ENCODE measurements around the gene PRXL2A. TPM values are rescaled to one million over a fixed set of nuclear protein-coding genes. Genes with fewer than 3 reads are reported as not detected.
"Not testable (repeated sequence)": the region's sequence is repeated elsewhere in the genome, so short reads cannot be mapped to it uniquely, and the experiment has no call there.

Gene PRXL2A
- polyA plus RNA-seq, 6 donors from 2014 or later: 2.5 to 13.9 (median 8.3) TPM

- H3K4me1 Mint-ChIP-seq: peaks cover 6 to 12% (median 9%) of the 10 kb centered on the region in 3 donors
- no peaks in the 10 kb centered on the region for H3K27me3 Mint-ChIP-seq
- no peak overlapping the region for H3K4me3 Mint-ChIP-seq
- no peak for DNase-seq
- no peaks in the 10 kb centered on the region for H3K36me3 Mint-ChIP-seq
- H3K27ac Mint-ChIP-seq: peak overlapping the region in 1 of 6 donors; percentile 64
- no peaks in the 10 kb centered on the region for H3K9me3 Mint-ChIP-seq
- no peak for ATAC-seq (ENCODE audit: low read depth in 2 of 2)
Observed at GRCh38 chr10:80414142-80414895, 6.0 kb downstream of the PRXL2A start.

DNA sequence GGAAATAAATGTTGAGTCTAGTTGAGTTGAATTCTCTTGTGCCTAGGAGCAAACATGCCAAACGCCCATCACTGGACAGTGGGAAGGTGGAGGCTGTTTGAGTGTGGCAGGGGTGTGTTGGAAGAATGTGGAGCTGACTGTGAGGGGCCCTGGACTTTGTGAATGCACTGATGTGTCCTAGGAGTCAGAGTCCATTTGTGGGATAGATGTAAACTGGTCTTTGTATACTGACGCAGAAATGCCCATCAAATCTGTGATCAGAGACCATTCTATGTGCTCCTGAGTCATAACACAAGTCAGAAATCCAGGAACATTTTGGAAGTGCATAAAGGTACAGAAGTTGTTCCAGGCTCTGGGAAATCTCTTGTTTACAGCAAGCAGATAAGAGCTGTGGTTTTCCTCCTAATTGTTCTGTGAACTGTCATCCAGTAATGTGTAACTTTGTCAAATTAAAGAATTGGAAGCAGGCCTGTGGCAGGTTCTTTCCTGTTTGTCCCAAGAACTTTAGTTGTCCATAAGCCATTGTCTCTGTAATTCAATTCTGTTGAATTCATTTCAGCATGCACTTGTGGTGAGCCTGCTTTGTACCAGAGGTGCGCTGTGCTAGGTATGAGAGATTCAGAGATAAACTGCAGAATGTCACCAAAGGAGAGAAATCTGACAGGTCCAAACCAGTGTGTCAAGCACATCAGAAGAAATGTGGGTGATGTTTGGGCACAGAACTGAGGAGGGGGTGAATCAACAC, 7.6 kb downstream of the PRXL2A start:
- peak overlapping the region in 1 of 6 donors; percentile 53 for H3K27ac Mint-ChIP-seq
- ATAC-seq (ENCODE audit: low read depth in 2 of 2): no peak
- H3K9me3 Mint-ChIP-seq: no peaks in the 10 kb centered on the region
- no peak for DNase-seq
- no peaks in the 10 kb centered on the region for H3K27me3 Mint-ChIP-seq
- no peaks in the 10 kb centered on the region for H3K36me3 Mint-ChIP-seq
- peaks cover 14 to 17% (median 15%) of the 10 kb centered on the region in 3 donors for H3K4me1 Mint-ChIP-seq
- peak overlapping the region in 1 of 8 donors; percentile 48 for H3K4me3 Mint-ChIP-seq

- Mint-ChIP-seq H3K36me3 (no peaks in the 10 kb centered on the region), H3K27me3 (no peaks in the 10 kb centered on the region), H3K4me1 (peaks cover 21 to 24% (median 21%) of the 10 kb centered on the region in 3 donors), H3K4me3 (no peak overlapping the region), H3K9me3 (no peaks in the 10 kb centered on the region), H3K27ac (peak overlapping the region in 2 of 6 donors; percentile 16 to 55)
- DNase-seq: no peak
- no peak for ATAC-seq (ENCODE audit: low read depth in 2 of 2)
Observed at GRCh38 chr10:80416479-80417098, 8.2 kb downstream of the PRXL2A start.

DNA sequence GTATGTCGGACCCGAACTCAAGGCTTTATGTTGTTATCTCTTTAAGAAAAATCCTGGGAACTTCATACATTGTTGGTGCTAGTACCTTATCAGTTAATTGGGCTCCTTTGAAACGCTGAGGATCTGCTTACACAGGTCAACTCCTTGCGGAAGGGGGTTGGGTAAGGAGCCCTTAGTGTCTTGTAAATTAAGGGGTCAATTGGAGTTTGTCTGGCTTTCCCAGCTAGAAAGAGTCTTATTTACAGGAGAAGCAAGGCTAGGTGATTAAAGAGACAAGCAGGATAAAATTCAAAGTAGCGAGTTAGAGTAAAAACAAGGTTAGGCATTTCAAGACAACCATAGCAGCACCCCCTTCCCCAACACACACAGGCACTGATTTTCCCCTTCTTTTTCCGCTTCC, 8.9 kb downstream of the PRXL2A start:
- not testable (repeated sequence) for H3K27me3 Mint-ChIP-seq; H3K4me3 Mint-ChIP-seq; H3K36me3 Mint-ChIP-seq; ATAC-seq (ENCODE audit: low read depth in 2 of 2); H3K9me3 Mint-ChIP-seq; DNase-seq
- Mint-ChIP-seq H3K27ac (peak overlapping the region in 1 of 6 donors; percentile 33), H3K4me1 (peaks cover 27 to 31% (median 28%) of the 10 kb centered on the region in 3 donors)

DNA sequence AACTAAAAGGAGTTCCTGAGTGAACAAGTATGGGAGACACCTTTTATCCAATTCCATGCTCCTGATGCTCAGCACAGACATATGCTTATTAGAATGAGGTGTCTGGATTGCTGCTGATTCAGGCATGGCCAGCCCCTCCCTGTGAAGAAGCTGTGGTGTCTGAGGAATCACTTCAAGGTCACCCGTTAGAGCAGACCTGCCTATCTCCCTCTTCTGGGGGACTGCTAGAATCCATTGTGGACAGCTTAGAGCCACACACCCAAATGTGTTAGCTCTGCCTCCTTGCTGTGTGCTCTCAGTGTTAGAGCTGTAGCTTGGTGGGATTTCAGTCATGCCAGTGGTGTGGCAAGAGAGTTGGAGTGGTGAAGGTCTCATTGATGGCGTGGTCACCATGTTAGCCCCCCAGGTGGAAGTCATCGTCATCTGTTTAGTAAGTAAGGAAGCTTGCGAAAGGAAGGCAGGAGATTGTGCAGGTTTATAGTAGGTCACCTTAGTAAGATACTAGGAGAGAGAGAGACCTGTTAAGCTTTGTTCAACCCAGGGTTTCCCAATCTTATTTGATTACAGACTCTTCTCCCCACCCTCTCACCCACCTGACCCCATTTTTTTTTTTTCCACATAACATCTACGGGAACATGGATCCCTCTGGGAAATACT, 12.8 kb downstream of the PRXL2A start:
- ATAC-seq (ENCODE audit: low read depth in 2 of 2) (no peak), DNase-seq (no peak)
- peak overlapping the region in 3 of 6 donors; percentile 1 to 13 (median 5) for H3K27ac Mint-ChIP-seq
- H3K27me3 Mint-ChIP-seq: no peaks in the 10 kb centered on the region
- peaks cover 0 to 5% of the 10 kb centered on the region in 2 donors for H3K36me3 Mint-ChIP-seq
- H3K4me3 Mint-ChIP-seq: peak overlapping the region in 5 of 8 donors; percentile 7 to 63 (median 50)
- peaks cover 33 to 36% (median 34%) of the 10 kb centered on the region in 3 donors for H3K4me1 Mint-ChIP-seq
- no peaks in the 10 kb centered on the region for H3K9me3 Mint-ChIP-seq

GRCh38 chr10:80421707-80422536, 13.6 kb downstream of the PRXL2A start:
- DNase-seq: peak; percentile 31
- Mint-ChIP-seq H3K4me3 (peak overlapping the region in 6 of 8 donors; percentile 4 to 63 (median 43)), H3K9me3 (no peaks in the 10 kb centered on the region), H3K36me3 (peaks cover 0 to 5% of the 10 kb centered on the region in 2 donors), H3K4me1 (peaks cover 33 to 36% (median 34%) of the 10 kb centered on the region in 3 donors), H3K27me3 (no peaks in the 10 kb centered on the region), H3K27ac (peak overlapping the region in 4 of 6 donors; percentile 1 to 68 (median 18))
- peak; percentile 91 to 95 for ATAC-seq (ENCODE audit: low read depth in 2 of 2)

DNA sequence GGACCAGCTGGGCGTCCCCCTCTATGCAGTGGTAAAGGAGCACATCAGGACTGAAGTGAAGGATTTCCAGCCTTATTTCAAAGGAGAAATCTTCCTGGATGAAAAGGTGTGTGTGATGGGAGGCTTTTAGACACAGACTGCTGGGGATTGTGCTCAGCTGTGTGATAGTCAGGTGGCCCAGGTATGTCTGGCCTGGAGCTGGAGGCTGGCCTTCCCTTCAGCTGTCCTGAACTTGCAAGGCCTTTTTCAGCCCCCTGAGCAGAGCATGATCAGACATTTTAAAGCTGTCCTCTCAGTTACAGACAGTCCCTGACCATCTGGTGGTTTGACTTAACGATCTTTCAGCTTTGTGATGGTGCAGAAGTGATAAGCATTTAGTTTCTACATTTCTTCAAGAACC, 17.6 kb downstream of the PRXL2A start:
- Mint-ChIP-seq H3K27ac (no peak overlapping the region), H3K9me3 (no peaks in the 10 kb centered on the region), H3K27me3 (no peaks in the 10 kb centered on the region), H3K4me1 (peaks cover 21 to 29% (median 21%) of the 10 kb centered on the region in 3 donors), H3K36me3 (peaks cover 10 to 24% of the 10 kb centered on the region in 2 donors), H3K4me3 (no peak overlapping the region)
- DNase-seq (no peak), ATAC-seq (ENCODE audit: low read depth in 2 of 2) (no peak)

GRCh38 chr10:80427541-80427940, 19.2 kb downstream of the PRXL2A start:
- H3K4me1 Mint-ChIP-seq: peaks cover 4 to 12% (median 5%) of the 10 kb centered on the region in 3 donors
- H3K27ac Mint-ChIP-seq: peak overlapping the region in 2 of 6 donors; percentile 8 to 62
- no peaks in the 10 kb centered on the region for H3K27me3 Mint-ChIP-seq
- H3K4me3 Mint-ChIP-seq: no peak overlapping the region
- peaks cover 10 to 24% of the 10 kb centered on the region in 2 donors for H3K36me3 Mint-ChIP-seq
- no peak for DNase-seq
- no peaks in the 10 kb centered on the region for H3K9me3 Mint-ChIP-seq
- ATAC-seq (ENCODE audit: low read depth in 2 of 2): no peak

DNA sequence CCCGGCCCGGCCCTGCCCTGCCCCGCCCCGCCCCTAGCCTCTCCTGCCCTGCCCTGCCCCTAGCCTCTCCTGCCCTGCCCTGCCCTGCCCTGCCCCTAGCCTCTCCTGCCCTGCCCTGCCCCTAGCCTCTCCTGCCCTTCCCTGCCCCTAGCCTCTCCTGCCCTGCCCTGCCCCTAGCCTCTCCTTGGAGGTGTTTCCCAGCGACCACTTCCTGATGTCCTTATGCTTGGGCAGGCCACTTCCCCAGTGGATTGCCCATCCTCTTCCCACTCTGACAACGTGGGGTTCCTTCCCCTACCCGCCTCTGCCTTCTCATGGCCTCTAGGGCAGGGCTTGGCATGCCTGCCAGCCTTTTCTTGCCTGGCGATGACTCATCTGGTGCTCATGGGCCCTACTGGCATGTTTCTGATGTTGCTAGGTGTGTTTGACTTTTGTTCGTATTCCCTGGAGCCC, 21.2 kb downstream of the PRXL2A start:
- ATAC-seq (ENCODE audit: low read depth in 2 of 2) (no peak), DNase-seq (no peak)
- H3K36me3 Mint-ChIP-seq: peaks cover 10 to 24% of the 10 kb centered on the region in 2 donors
- no peaks in the 10 kb centered on the region for H3K9me3 Mint-ChIP-seq
- no peaks in the 10 kb centered on the region for H3K27me3 Mint-ChIP-seq
- no peak overlapping the region for H3K27ac Mint-ChIP-seq
- no peak overlapping the region for H3K4me3 Mint-ChIP-seq
- H3K4me1 Mint-ChIP-seq: peaks cover 0 to 4% (median 0%) of the 10 kb centered on the region in 3 donors

DNA sequence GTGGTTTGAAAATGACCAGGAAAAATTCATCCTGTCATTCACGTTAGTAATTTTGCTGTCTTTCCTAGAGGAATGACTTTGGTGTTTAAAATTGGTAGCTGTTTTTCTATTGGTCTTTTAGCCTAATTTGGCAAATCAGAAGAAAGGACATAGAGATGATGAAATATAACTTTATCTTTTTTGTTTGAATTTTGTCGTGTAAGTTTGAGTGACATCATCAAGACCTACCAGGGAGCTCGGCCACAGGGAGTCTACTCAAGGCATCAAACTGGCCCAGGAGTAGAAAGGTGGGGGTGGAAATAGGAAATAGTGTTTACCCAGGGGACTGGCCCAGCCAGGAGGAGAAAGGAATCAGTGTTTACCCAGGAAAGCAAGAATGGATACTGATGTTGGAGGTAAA, 24.8 kb downstream of the PRXL2A start:
- ATAC-seq (ENCODE audit: low read depth in 2 of 2) (no peak), DNase-seq (no peak)
- H3K4me1 Mint-ChIP-seq: peaks cover 0 to 7% (median 0%) of the 10 kb centered on the region in 3 donors
- no peaks in the 10 kb centered on the region for H3K9me3 Mint-ChIP-seq
- H3K27ac Mint-ChIP-seq: no peak overlapping the region
- peak overlapping the region in 1 of 8 donors; percentile 1 for H3K4me3 Mint-ChIP-seq
- H3K27me3 Mint-ChIP-seq: peaks cover 0 to 12% (median 4%) of the 10 kb centered on the region in 3 donors
- H3K36me3 Mint-ChIP-seq: peaks cover 5 to 13% of the 10 kb centered on the region in 2 donors

- Mint-ChIP-seq H3K9me3 (no peaks in the 10 kb centered on the region), H3K27ac (peak overlapping the region in 1 of 6 donors; percentile 42), H3K36me3 (no peaks in the 10 kb centered on the region), H3K4me3 (no peak overlapping the region), H3K27me3 (peaks cover 0 to 13% (median 4%) of the 10 kb centered on the region in 3 donors), H3K4me1 (peaks cover 0 to 3% (median 0%) of the 10 kb centered on the region in 3 donors)
- ATAC-seq (ENCODE audit: low read depth in 2 of 2) (no peak), DNase-seq (no peak)
Observed at GRCh38 chr10:80436446-80437098, 28.2 kb downstream of the PRXL2A start.

- Mint-ChIP-seq H3K36me3 (no peaks in the 10 kb centered on the region), H3K27ac (no peak overlapping the region), H3K4me3 (no peak overlapping the region), H3K27me3 (peaks cover 0 to 13% (median 4%) of the 10 kb centered on the region in 3 donors), H3K9me3 (no peaks in the 10 kb centered on the region), H3K4me1 (peaks cover 0 to 3% (median 0%) of the 10 kb centered on the region in 3 donors)
- ATAC-seq (ENCODE audit: low read depth in 2 of 2) (no peak), DNase-seq (no peak)
Observed at GRCh38 chr10:80437227-80437626, 28.9 kb downstream of the PRXL2A start.

All from naive B cell (primary cell).